Common myeloid progenitor, CD34-positive (primary cell): Measurements from ENCODE around the gene ABCA7.

Experiments
- CTCF ChIA-PET: fragments of 350-600 bp; sonication (Branson Sonifier 250); formaldehyde crosslinking; loops from one replicate; lab custom pipeline; 2021; ENCODE audit warnings: antibody characterized with exemption; lab: Charles Lee
- POLR2A ChIA-PET: fragments of 350-600 bp; sonication (Branson Sonifier 250); formaldehyde crosslinking; loops from one replicate; lab custom pipeline; 2021; ENCODE audit warnings: antibody characterized with exemption; lab: Charles Lee
- DNase-seq, 3 donors: peaks; one replicate each; pipeline versions ENCODE4 v3.0.0 to v3.0.0-alpha.2; 2013
- H3K27ac ChIP-seq, 2 experiments: 1 replicate in 1 of 2; 2 replicates in 1 of 2; pipeline ENCODE4 v1.7.0; 2013; ENCODE audit warnings: inconsistent platforms in 2 of 2, low read length in 2 of 2, mild to moderate bottlenecking in 2 of 2, low read depth in 1 of 2, moderate library complexity in 1 of 2; ENCODE audit not compliant: severe bottlenecking in 2 of 2, insufficient read depth in 1 of 2, poor library complexity in 1 of 2
- H3K27me3 ChIP-seq, 5 experiments: replicated peaks in 2 of 5; 1 replicate in 3 of 5; 2 replicates in 2 of 5; pipeline versions ENCODE4 v1.6.1 to v1.7.0; 2013; ENCODE audit warnings: low read length in 4 of 5, mild to moderate bottlenecking in 2 of 5, moderate library complexity in 2 of 5, inconsistent platforms in 1 of 5; ENCODE audit not compliant: insufficient read depth in 5 of 5, control insufficient read depth in 4 of 5
- H3K36me3 ChIP-seq, 4 experiments: 1 replicate in 2 of 4; 2 replicates in 2 of 4; pipeline versions ENCODE4 v1.6.1 to v1.7.0; 2013; ENCODE audit warnings: low read length in 3 of 4, control low read depth in 1 of 4, mild to moderate bottlenecking in 1 of 4; ENCODE audit not compliant: control insufficient read depth in 4 of 4, insufficient read depth in 4 of 4
- H3K4me1 ChIP-seq, 4 experiments: 1 replicate in 3 of 4; 2 replicates in 1 of 4; pipeline versions ENCODE4 v1.6.1 to v1.7.1; 2013; ENCODE audit warnings: low read length in 3 of 4, mild to moderate bottlenecking in 3 of 4, control low read depth in 1 of 4, inconsistent platforms in 1 of 4, moderate library complexity in 1 of 4; ENCODE audit not compliant: control insufficient read depth in 4 of 4, insufficient read depth in 4 of 4; ENCODE audit errors: control extremely low read depth in 1 of 4
- H3K4me3 ChIP-seq, 7 experiments: 1 replicate in 4 of 7; 2 replicates in 3 of 7; pipeline versions ENCODE4 v1.5.1 to v1.7.0; 2013; ENCODE audit warnings: mild to moderate bottlenecking in 7 of 7, low read length in 6 of 7, moderate library complexity in 6 of 7, inconsistent platforms in 2 of 7, low read depth in 2 of 7, control low read depth in 1 of 7; ENCODE audit not compliant: insufficient read depth in 4 of 7, control insufficient read depth in 1 of 7; ENCODE audit errors: extremely low read depth in 1 of 7
- H3K9me3 ChIP-seq, 5 experiments: 1 replicate in 4 of 5; 2 replicates in 1 of 5; pipeline versions ENCODE4 v1.6.1 to v1.7.1; 2013; ENCODE audit warnings: low read length in 4 of 5, mild to moderate bottlenecking in 2 of 5, inconsistent platforms in 1 of 5, low read depth in 1 of 5, moderate library complexity in 1 of 5; ENCODE audit not compliant: control insufficient read depth in 4 of 5, insufficient read depth in 2 of 5; ENCODE audit errors: control extremely low read depth in 1 of 5
- WGBS: methylation state at CpG from one replicate; pipeline ENCODE4 v1.1.5; 2013; ENCODE audit not compliant: insufficient coverage; 5-methylcytosine and 5-hydroxymethylcytosine counted together

Gene ABCA7

DNA sequence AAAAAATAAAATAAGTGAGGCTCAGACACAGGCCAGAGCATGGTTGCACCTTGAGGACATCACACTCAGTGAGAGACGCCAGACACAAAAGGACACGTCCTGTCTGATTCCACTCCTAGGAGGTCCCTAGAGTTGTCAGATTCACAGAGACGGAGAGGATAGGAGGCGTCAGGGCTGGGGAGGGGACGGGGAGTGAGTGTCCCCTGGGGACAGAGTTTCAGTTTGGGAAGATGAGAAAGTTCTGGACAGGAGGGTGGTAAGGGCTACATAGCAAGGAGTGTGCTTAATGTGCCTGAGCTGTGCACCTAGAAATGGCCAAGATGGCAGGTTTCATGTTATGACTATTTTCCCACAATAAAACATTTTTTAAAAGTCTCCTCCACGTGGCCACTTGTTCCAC, 41.8 kb upstream of the ABCA7 start:
- no peak overlapping the region for H3K4me3 ChIP-seq
- POLR2A ChIA-PET: no interaction called here
- CTCF ChIA-PET: no interaction called here
- 38% methylated on average over 5 of the region's 6 CpGs for WGBS
- H3K36me3 ChIP-seq: peaks cover 0 to 21% (median 8%) of the 10 kb centered on the region in 4 experiments
- H3K9me3 ChIP-seq: no peaks in the 10 kb centered on the region
- peaks cover 0 to 64% (median 20%) of the 10 kb centered on the region in 5 experiments for H3K27me3 ChIP-seq
- DNase-seq: no peak
- H3K27ac ChIP-seq: no peak overlapping the region
- peaks cover 0 to 26% (median 22%) of the 10 kb centered on the region in 4 experiments for H3K4me1 ChIP-seq

DNA sequence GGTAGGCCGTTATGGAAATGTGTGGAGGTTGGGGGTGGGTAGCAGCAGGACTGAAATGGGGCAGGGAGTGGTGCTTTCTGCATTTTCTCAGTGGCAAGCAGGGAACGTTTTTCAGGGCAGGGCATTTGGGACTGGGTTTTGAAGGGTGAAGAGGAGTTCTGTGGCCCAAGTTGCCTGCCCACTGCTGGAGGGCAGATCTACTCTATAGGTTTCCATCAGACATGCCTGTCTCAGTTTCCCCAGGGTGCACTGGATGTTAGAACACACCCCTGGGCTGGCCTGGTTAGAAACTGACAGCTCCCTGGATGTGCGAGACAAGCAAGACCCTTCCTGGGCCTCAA, 40.6 kb upstream of the ABCA7 start:
- no peak for DNase-seq
- Histone ChIP-seq H3K36me3 (peaks cover 0 to 8% (median 5%) of the 10 kb centered on the region in 4 experiments), H3K27me3 (peaks cover 0 to 73% (median 20%) of the 10 kb centered on the region in 5 experiments), H3K9me3 (no peaks in the 10 kb centered on the region), H3K4me1 (peaks cover 0 to 26% (median 22%) of the 10 kb centered on the region in 4 experiments), H3K27ac (no peak overlapping the region), H3K4me3 (no peak overlapping the region)
- POLR2A ChIA-PET: interaction anchor here (0.6 kb wide), 1 partner anchor 16 kb away, joined by 3 read pairs; no protein-coding TSS in a partner anchor
- CTCF ChIA-PET: interaction anchor here (1.9 kb wide), 1 partner anchor 21 kb away, joined by 7 read pairs; no protein-coding TSS in a partner anchor
- WGBS: 72% methylated on average over 3 of the region's 3 CpGs

DNA sequence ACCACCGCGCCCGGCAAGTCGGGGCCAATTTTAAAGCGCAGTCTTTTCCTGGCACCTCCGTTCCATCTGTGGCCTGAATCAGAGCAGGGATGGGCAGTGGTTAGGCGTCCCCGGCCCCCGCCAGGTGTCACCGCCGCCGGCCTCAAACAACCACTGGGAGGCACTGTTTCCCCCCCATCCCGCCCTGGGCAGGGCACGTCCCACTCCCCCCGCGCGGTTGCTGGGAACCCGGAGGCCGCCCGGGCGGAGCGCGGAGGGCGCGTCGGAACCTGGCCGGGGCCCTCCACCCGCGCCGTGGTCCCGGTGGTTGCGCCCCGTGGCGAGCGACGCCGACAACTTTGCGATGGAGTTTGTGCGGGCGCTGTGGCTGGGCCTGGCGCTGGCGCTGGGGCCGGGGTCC, 39.8 kb upstream of the ABCA7 start, which contains the start of gene GRIN3B:
Gene GRIN3B (plus strand): TSS at position 325 of the 400 bp plus-strand sequence. CDS start 19 bp downstream, at position 344.
- POLR2A ChIA-PET: no interaction called here
- no peak within 1 kb of the TSS for H3K27ac ChIP-seq
- WGBS: under 1% methylated on average over 35 of the region's 43 CpGs
- H3K4me3 ChIP-seq: peak within 1 kb of the TSS in 5 of 7 experiments; percentile 7 to 52 (median 42)
- DNase-seq: peak; percentile 64 to 78 (median 76)
- peaks cover 0 to 26% (median 22%) of the 10 kb centered on the region in 4 experiments for H3K4me1 ChIP-seq
- CTCF ChIA-PET: interaction anchor here (1.0 to 1.9 kb wide), 3 partner anchors 20 to 60 kb away, joined by 3 to 7 read pairs (median 3); no protein-coding TSS in a partner anchor
- no peaks in the 10 kb centered on the region for H3K9me3 ChIP-seq
- peaks cover 0 to 2% (median under 1%) of the 10 kb centered on the region in 4 experiments for H3K36me3 ChIP-seq
- H3K27me3 ChIP-seq: peaks cover 0 to 73% (median 20%) of the 10 kb centered on the region in 5 experiments

DNA sequence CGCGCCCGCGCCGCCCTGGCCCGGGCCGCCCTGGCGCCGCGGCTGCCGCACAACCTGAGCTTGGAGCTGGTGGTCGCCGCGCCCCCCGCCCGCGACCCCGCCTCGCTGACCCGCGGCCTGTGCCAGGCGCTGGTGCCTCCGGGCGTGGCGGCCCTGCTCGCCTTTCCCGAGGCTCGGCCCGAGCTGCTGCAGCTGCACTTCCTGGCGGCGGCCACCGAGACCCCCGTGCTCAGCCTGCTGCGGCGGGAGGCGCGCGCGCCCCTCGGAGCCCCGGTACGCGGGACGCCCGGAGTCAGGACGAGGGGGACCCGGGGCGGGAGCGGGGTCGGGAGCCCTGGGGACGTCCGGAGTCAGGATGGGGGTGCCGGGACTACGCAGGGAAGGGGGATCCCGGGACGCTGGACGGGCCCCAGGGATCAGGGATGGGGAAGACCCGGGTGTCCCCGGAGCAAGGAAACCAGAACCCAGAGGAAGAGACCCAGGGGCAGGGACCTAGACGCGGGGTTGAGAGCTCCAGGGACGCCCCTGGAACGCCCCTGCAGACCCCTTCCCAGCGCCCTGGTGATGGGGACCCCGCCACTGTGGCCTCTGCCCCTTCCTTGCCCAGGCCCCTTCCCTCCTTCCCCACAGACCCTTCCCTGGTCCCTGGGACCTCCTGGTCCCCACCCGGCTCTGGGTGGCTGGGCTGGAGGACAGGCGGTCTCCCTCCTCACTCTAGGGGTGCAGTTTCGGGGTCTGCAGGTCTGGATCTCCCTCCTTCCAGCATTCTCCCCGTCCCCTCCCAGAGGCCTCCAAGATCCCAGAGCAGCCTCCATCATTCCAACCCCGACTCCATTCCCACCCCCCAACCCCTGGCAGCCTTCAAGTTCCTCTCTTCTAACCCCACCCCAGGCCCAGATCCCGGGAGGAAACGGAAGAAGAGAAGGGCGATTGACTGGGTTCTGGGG, 39.0 kb upstream of the ABCA7 start:
- Histone ChIP-seq H3K4me3 (peak overlapping the region in 5 of 7 experiments; percentile 7 to 52 (median 42)), H3K9me3 (no peaks in the 10 kb centered on the region), H3K36me3 (no peaks in the 10 kb centered on the region), H3K4me1 (peaks cover 0 to 24% (median 21%) of the 10 kb centered on the region in 4 experiments), H3K27me3 (peaks cover 0 to 69% (median 20%) of the 10 kb centered on the region in 5 experiments), H3K27ac (no peak overlapping the region)
- no peak for DNase-seq
- 3% methylated on average over 52 of the region's 73 CpGs for WGBS
- ChIA-PET CTCF (interaction anchor here (0.7 to 1.9 kb wide), 6 partner anchors 19 to 101 kb away, joined by 3 to 7 read pairs (median 3); no protein-coding TSS in a partner anchor), POLR2A (interaction anchor here (1.3 kb wide), 1 partner anchor 13 kb away, joined by 3 read pairs; no protein-coding TSS in a partner anchor)

DNA sequence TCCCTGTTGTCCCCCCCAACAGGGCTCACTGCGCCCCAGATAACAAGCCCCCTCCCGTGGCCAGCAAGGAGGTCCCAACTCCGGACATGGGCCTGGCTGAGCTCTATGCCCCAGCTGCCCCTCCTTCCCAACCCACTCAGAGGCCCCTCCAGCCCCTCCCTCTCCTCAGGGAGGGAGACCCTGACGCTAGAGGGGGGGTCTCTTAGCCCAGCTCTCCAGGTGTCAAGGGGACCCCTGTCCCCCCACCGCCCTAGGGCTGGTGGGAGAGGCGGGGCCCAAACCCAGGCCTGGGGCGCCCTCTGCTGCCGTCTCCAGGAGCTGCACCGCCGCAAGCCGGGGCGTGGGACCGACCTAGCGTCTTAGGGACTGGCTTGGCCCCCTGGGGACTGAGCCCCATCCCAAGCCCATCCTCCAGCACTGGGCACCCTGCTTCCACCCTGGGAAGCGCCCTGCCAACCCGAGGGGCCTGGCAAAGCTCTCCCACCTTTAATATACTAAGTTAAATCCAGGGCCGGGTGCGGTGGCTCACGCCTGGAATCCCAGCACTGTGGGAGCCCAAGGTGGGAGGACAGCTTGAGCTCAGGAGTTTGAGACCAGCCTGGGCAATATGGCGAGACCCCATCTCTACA, 38.3 kb upstream of the ABCA7 start:
- Histone ChIP-seq H3K4me3 (peak overlapping the region in 1 of 7 experiments; percentile 31), H3K27me3 (peaks cover 0 to 61% (median 20%) of the 10 kb centered on the region in 5 experiments), H3K9me3 (no peaks in the 10 kb centered on the region), H3K27ac (no peak overlapping the region), H3K36me3 (no peaks in the 10 kb centered on the region), H3K4me1 (peaks cover 0 to 17% (median 13%) of the 10 kb centered on the region in 4 experiments)
- ChIA-PET POLR2A (interaction anchor here (1.3 kb wide), 1 partner anchor 12 kb away, joined by 3 read pairs; no protein-coding TSS in a partner anchor), CTCF (interaction anchor here (0.7 to 1.6 kb wide), 3 partner anchors 28 to 100 kb away, joined by 3 to 4 read pairs (median 3); no protein-coding TSS in a partner anchor)
- WGBS: 4% methylated on average over 14 of the region's 20 CpGs
- DNase-seq: peak in 2 of 3 donors; percentile 57 to 61

DNA sequence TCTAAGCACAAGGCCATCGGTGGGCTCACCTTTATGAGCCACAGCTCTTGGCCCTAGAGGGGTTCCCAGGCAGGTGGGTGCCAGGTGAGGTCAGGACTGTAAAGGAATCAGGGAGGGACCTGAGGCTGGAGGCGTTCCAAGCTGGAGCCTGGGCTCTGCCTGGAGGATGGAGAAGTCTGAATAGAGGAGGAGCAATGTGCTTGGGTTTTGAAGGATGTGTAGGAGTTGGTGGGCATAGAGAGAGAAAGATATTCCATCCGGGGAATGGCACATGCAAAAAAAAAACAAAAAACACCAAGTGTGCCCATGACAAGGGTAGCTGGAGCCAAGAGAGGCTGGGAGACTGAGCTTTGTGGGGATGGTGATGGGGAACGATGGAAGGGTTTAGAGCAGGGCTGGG, 37.3 kb upstream of the ABCA7 start:
- H3K4me1 ChIP-seq: peaks cover 0 to 15% (median 12%) of the 10 kb centered on the region in 4 experiments
- CTCF ChIA-PET: interaction anchor here (0.6 to 0.7 kb wide), 2 partner anchors 144 to 219 kb away, joined by 3 read pairs; no protein-coding TSS in a partner anchor

More for the DNA sequence above, 37.3 kb upstream of the ABCA7 start:
- Histone ChIP-seq H3K4me3 (no peak overlapping the region), H3K9me3 (no peaks in the 10 kb centered on the region), H3K27me3 (peaks cover 0 to 53% (median 16%) of the 10 kb centered on the region in 5 experiments), H3K36me3 (no peaks in the 10 kb centered on the region), H3K27ac (no peak overlapping the region)
- no peak for DNase-seq
- 84% methylated on average over 4 of the region's 4 CpGs for WGBS
- POLR2A ChIA-PET: no interaction called here
